Activated CD4-positive, alpha-beta memory T cell treated with anti-CD3 and anti-CD28 coated beads, Interleukin-2, amount 10 ng/mL, durations not matched to agents 7 days and 5 days (primary cell): ENCODE measurements around the gene ZSWIM8. TPM values are rescaled to one million over a fixed set of nuclear protein-coding genes. Genes with fewer than 3 reads are reported as not detected.
A peak's percentile ranks its signal among the peaks of the same experiment; 100 is the strongest.

Source experiments
- CTCF ChIA-PET: fragments of 350-600 bp; sonication (Branson Sonifier 250); formaldehyde crosslinking; loops from one replicate; lab custom pipeline; 2021; ENCODE audit warnings: antibody characterized with exemption, inconsistent platforms; lab: Charles Lee
- POLR2A ChIA-PET: fragments of 350-600 bp; sonication (Branson Sonifier 250); formaldehyde crosslinking; loops from one replicate; lab custom pipeline; 2021; ENCODE audit warnings: antibody characterized with exemption; lab: Charles Lee
- DNase-seq: peaks from one replicate; pipeline ENCODE4 v3.0.0-alpha.2; 2020
- H3K27ac Mint-ChIP-seq: one replicate; pipeline ENCODE4 v1.8.0; 2021; ENCODE audit warnings: mild to moderate bottlenecking, mixed read lengths
- H3K27me3 Mint-ChIP-seq: one replicate; pipeline ENCODE4 v1.8.0; 2021; ENCODE audit warnings: mixed read lengths
- H3K36me3 Mint-ChIP-seq: one replicate; pipeline ENCODE4 v1.8.0; 2021; ENCODE audit warnings: low read depth, mixed read lengths
- H3K4me1 Mint-ChIP-seq: one replicate; pipeline ENCODE4 v1.8.0; 2021; ENCODE audit warnings: mixed read lengths
- H3K4me3 Mint-ChIP-seq: one replicate; pipeline ENCODE4 v1.8.0; 2021; ENCODE audit warnings: mild to moderate bottlenecking, mixed read lengths
- H3K9me3 Mint-ChIP-seq: one replicate; pipeline ENCODE4 v1.8.0; 2021; ENCODE audit warnings: mixed read lengths
- total RNA-seq, 2 experiments: library from RNA; stranded (reverse); gene quantifications; one replicate each; pipeline ENCODE4 v1.2.3, GENCODE V29; 2021

The ZSWIM8 gene
- total RNA-seq, 2 experiments from 2014 or later, result 88.0 to 92.2 TPM

DNA sequence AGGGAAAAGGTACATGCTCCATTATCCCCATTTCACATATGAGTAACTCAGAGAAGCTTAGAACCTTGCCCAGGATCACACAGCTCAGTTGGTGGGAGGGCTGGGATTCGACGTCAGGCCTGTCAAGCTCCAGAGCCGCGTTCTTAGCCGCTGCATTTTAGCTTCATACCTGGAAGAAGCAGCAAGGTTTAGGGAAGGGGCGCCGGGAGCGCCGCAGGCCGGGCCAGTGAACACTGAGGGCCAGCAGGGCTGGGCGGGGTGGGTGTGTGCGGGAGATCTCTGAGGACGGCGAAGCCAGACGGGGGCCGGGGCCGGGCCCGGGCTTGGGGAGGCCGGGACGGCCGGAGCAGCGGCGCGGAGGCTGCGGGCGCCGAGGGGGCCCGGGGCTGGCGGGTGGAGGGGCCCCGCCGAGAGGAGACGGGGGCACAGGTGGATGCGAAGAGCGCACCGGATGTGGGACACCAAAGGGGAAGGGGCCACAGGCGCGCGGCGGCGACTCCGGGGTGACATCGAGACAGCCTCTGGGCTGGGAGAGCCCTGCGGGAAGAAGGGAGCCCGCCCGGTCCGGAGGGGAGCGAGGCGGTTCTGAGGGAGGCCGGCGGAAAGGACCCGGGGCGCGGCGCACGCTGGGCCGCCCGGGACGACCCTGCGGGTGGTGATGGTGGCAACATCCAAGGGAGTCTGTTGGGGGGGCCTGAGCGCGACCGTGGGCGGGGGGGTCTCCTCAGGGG lies 25.5 kb downstream of the ZSWIM8 start:
- peaks cover 45% of the 10 kb centered on the region for H3K4me1 Mint-ChIP-seq
- CTCF ChIA-PET, result interaction anchor here (1.3 to 3.0 kb wide), 6 partner anchors 25 to 146 kb away, joined by 3 to 22 read pairs (median 6); partner anchors contain the start of gene CHCHD1
- POLR2A ChIA-PET, result interaction anchor here (0.7 to 6.9 kb wide), 19 partner anchors 8 to 559 kb away, joined by 3 to 73 read pairs (median 8); partner anchors contain the start of genes CHCHD1, PPP3CB, SEC24C and ZSWIM8
- no peaks in the 10 kb centered on the region for H3K9me3 Mint-ChIP-seq
- peak overlapping the region; percentile 95 for H3K27ac Mint-ChIP-seq
- DNase-seq, result peak; percentile 66
- no peaks in the 10 kb centered on the region for H3K27me3 Mint-ChIP-seq
- peak overlapping the region; percentile 91 for H3K4me3 Mint-ChIP-seq
- peaks cover 65% of the 10 kb centered on the region for H3K36me3 Mint-ChIP-seq

DNA sequence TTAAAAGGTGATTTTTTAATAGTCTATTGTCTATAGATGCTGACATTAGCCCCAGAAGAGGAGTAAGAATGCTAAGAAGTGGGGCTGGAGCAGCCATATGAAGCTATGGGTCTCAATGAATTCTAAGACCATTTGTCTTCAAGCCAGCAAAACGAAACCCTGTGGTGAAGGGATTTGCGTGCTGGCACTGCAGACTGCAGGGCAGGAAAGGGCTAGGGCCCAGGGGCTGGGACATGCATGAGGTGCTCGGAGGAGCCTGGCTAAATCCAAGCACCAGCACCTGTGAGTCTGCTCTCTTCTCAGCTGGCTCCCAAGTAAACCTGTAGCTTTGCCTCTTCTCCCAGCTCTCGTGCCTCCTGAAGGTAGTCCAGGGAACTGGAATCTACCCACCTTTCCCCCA lies 27.3 kb downstream of the ZSWIM8 start:
- H3K4me1 Mint-ChIP-seq, result peaks cover 29% of the 10 kb centered on the region
- ChIA-PET POLR2A (interaction anchor here (1.0 to 1.1 kb wide), 2 partner anchors 27 to 40 kb away, joined by 3 to 4 read pairs; a partner anchor contains a TSS), CTCF (interaction anchor here (1.2 kb wide), 2 partner anchors 41 to 44 kb away, joined by 4 read pairs; a partner anchor contains a TSS)
- H3K36me3 Mint-ChIP-seq, result peaks cover 59% of the 10 kb centered on the region
- H3K9me3 Mint-ChIP-seq, result no peaks in the 10 kb centered on the region
- no peak overlapping the region for H3K4me3 Mint-ChIP-seq
- no peak overlapping the region for H3K27ac Mint-ChIP-seq
- no peak for DNase-seq
- H3K27me3 Mint-ChIP-seq, result no peaks in the 10 kb centered on the region

DNA sequence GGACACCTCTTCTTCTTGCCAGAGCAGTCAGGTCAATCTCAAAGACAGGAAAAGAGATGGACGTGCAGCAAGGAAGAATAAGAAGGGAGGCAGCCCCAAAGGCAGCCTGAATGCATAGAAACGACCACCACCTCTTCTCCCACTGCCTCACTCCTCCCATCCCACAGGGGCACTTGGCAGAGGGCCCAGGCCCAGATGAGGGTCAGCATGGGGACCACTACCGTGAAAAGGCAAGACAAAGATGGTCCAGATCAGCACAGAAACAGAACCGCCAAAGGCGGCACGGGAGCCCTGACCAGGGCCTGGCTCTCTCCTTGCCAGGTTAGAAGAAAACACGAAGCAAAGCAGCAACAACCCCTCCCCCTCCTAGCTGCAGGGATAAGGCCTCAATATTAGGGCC lies 27.9 kb downstream of the ZSWIM8 start:
- Mint-ChIP-seq H3K4me3 (no peak overlapping the region), H3K9me3 (no peaks in the 10 kb centered on the region), H3K27ac (no peak overlapping the region), H3K36me3 (peaks cover 53% of the 10 kb centered on the region), H3K4me1 (peaks cover 25% of the 10 kb centered on the region), H3K27me3 (no peaks in the 10 kb centered on the region)
- no peak for DNase-seq
- ChIA-PET POLR2A (interaction anchor here (1.0 to 1.4 kb wide), 2 partner anchors 27 to 41 kb away, joined by 3 read pairs; a partner anchor contains a TSS), CTCF (no interaction called here)

DNA sequence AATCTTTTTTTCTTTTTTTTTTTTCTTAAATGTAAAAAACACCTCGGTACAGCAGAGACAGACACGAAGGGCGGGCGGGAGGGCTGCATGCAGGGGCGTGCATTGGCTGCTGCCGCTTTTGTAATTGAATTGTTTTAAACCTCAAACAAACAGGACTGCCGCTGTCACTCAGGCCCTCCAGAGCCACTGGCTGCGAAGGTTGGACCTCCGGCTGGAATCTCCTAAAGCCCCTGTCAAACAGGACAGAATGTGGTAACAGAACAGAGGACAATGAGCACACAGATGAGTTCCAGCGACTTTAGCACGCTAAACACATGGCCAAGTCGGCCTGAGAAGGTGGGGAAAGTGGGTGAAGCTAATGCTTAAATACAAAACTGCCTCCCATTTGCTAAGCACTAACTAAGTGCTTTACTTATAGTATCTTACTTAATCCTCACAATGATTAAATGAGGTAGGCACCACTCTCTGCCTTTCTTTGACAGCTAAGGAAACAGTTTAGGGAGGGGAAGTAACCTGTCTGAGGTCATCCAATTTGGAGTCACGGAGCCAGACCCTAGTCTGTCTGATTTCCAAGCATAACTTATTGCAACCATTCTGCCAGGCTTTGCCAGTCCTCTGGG lies 29.0 kb downstream of the ZSWIM8 start:
- Mint-ChIP-seq H3K36me3 (peaks cover 42% of the 10 kb centered on the region), H3K9me3 (no peaks in the 10 kb centered on the region), H3K4me1 (peaks cover 18% of the 10 kb centered on the region), H3K4me3 (no peak overlapping the region), H3K27ac (no peak overlapping the region), H3K27me3 (no peaks in the 10 kb centered on the region)
- CTCF ChIA-PET, result interaction anchor here (3.1 kb wide), 1 partner anchor 65 kb away, joined by 7 read pairs; no protein-coding TSS in a partner anchor
- POLR2A ChIA-PET, result interaction anchor here (1.4 kb wide), 1 partner anchor 42 kb away, joined by 3 read pairs; a partner anchor contains a TSS
- DNase-seq, result no peak

DNA sequence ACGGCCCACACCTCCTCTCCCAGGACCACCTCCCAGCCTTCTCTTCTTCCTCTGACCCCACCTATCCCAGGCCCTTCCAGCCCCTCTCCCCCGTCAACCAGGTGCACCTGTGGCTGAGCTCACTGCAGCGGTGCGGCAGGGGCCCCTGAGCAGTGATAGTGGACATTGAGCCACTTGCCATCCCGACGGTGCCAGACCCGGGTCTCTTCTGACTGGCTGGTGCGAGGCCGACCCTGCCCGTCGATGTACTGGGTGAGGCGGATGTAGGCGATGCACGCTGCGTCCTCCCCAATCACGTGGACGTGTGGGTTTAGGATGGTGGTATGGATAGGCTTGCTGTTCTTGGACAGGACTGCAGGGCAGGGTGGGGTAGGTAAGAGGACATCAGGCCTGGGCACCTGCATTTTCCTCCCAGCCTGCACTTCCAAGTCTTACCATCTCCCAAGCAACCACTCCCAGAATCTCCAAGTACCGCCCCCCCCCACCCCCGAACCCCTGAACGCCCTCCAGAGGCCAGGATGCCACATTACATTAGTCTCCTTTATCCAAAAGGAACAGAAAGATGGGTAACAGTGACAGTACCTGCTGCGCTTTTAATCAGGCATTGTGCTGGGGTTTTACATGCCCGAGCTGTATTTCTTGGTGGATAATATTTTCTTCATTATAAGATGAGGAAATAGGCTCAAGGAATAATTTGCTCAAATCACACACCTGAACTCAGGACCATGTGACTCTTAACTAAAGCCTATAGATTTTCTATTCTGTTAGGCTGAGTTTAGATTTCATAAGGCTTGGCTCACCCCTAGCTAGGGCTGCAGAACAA lies 29.7 kb downstream of the ZSWIM8 start:
- H3K27me3 Mint-ChIP-seq, result no peaks in the 10 kb centered on the region
- no peak overlapping the region for H3K27ac Mint-ChIP-seq
- no peak for DNase-seq
- H3K36me3 Mint-ChIP-seq, result peaks cover 38% of the 10 kb centered on the region
- POLR2A ChIA-PET, result interaction anchor here (0.8 to 0.9 kb wide), 2 partner anchors 14 to 43 kb away, joined by 3 to 6 read pairs; a partner anchor contains a TSS
- no peak overlapping the region for H3K4me3 Mint-ChIP-seq
- no peaks in the 10 kb centered on the region for H3K9me3 Mint-ChIP-seq
- peaks cover 12% of the 10 kb centered on the region for H3K4me1 Mint-ChIP-seq
- CTCF ChIA-PET, result interaction anchor here (1.6 to 3.1 kb wide), 2 partner anchors 16 to 65 kb away, joined by 3 to 7 read pairs; no protein-coding TSS in a partner anchor

DNA sequence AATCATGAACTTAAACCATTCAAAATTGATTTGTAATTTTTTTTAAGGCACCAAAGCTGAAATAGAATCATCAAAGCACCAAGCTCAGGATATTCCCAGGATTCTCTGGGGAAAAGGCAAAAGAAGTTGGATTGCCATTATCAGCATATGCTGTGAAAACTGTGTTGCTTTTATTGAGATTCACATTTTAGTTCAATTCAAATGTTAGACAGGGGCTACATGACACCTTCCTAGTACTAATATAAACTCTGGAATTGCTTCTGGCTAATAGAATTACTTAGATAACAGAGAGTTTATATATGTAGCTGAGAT lies 30.3 kb downstream of the ZSWIM8 start:
- DNase-seq, result no peak
- no peaks in the 10 kb centered on the region for H3K9me3 Mint-ChIP-seq
- H3K4me3 Mint-ChIP-seq, result no peak overlapping the region
- H3K4me1 Mint-ChIP-seq, result peaks cover 7% of the 10 kb centered on the region
- ChIA-PET POLR2A (interaction anchor here (0.6 to 0.9 kb wide), 3 partner anchors 13 to 43 kb away, joined by 3 to 6 read pairs (median 3); a partner anchor contains a TSS), CTCF (interaction anchor here (1.6 to 3.1 kb wide), 2 partner anchors 15 to 64 kb away, joined by 3 to 7 read pairs; no protein-coding TSS in a partner anchor)
- H3K36me3 Mint-ChIP-seq, result peaks cover 34% of the 10 kb centered on the region
- H3K27me3 Mint-ChIP-seq, result no peaks in the 10 kb centered on the region
- no peak overlapping the region for H3K27ac Mint-ChIP-seq

DNA sequence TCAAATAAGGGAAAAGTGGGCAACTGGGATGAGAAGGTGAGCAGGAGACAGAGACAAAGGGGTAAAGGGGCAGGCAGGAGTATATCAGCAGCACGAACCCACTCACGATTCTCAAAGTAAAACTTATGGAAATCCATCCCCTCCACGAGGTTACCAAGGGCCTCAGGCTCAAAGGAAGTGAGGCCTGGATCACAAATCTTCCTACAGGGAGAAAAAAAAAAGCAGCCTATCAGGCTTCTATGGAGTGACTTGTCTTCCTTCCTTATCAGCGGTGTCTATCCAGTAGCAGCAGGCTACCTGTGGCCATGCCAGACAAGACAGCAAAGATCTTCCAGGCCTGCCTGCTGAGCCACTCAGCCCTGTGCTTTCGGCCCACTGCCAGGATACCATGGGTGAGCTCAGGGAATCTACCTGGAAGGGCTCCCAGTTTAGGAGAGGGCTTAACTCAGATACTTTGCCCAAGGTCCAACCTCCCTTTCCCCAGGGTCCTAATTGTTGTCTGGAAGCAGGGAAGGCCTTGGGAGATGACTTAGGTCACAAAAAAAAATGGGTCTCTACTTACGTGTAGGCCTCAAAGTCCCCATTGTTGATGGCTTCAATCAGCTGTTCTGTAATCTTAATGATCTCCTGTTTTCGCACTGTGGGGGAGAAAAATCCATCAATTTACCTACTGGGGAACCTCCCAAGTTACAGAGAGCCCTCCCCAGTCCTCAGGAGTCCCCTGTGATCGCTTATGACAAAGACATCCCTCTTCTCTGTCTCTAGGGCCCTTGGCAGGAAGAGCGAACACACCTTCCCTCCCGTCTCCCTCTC lies 31.7 kb downstream of the ZSWIM8 start:
- ChIA-PET POLR2A (no interaction called here), CTCF (interaction anchor here (1.6 to 3.1 kb wide), 2 partner anchors 13 to 62 kb away, joined by 3 to 7 read pairs; no protein-coding TSS in a partner anchor)
- no peak for DNase-seq
- no peak overlapping the region for H3K27ac Mint-ChIP-seq
- no peak overlapping the region for H3K4me3 Mint-ChIP-seq
- peaks cover 6% of the 10 kb centered on the region for H3K4me1 Mint-ChIP-seq
- H3K9me3 Mint-ChIP-seq, result no peaks in the 10 kb centered on the region
- H3K27me3 Mint-ChIP-seq, result no peaks in the 10 kb centered on the region
- H3K36me3 Mint-ChIP-seq, result peaks cover 37% of the 10 kb centered on the region

DNA sequence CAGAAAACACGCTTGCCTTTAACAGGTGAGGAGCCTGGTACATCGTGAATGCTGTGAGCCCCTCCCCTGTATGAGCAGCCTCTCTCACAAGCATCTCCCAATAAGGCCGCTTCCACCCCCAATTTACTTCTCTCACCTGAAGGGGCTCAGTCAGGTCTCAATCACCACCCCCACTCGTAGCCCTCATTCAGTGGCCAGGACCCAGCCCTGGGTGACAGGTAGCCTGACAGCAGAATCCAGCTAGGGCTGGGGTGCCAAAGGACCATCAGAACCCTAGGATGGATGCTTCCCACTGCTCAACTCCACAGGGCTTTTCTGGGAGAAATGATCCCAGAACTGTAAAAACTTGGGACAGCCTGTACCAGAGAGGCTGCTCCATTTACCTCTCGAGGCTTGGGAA lies 32.4 kb downstream of the ZSWIM8 start:
- no peak for DNase-seq
- ChIA-PET CTCF (no interaction called here), POLR2A (interaction anchor here (1.6 kb wide), 1 partner anchor 8 kb away, joined by 5 read pairs; no protein-coding TSS in a partner anchor)
- Mint-ChIP-seq H3K36me3 (peaks cover 37% of the 10 kb centered on the region), H3K9me3 (no peaks in the 10 kb centered on the region), H3K4me1 (peaks cover 5% of the 10 kb centered on the region), H3K27me3 (no peaks in the 10 kb centered on the region), H3K4me3 (no peak overlapping the region), H3K27ac (no peak overlapping the region)

DNA sequence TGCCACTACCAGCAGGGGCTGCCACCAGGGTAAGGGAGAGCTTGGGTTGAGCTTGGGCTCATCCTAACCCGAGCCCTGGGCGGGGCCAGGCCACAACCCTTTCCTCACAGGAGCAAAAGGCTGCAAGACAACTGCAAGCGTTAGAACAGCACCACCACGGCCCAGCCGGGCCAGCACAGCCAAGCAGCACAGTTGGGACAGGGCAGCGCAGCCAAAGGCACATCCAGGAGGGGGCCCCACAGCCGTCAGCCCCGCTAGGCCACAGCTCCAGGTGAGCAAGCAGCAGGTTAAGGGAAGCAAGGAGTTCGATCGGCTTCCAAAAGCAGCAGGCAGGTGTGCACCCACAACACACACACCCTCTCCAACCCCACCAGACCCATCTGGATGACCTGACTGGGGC lies 33.0 kb downstream of the ZSWIM8 start:
- no peaks in the 10 kb centered on the region for H3K27me3 Mint-ChIP-seq
- no peak overlapping the region for H3K27ac Mint-ChIP-seq
- CTCF ChIA-PET, result interaction anchor here (1.1 kb wide), 1 partner anchor 61 kb away, joined by 3 read pairs; no protein-coding TSS in a partner anchor

DNA sequence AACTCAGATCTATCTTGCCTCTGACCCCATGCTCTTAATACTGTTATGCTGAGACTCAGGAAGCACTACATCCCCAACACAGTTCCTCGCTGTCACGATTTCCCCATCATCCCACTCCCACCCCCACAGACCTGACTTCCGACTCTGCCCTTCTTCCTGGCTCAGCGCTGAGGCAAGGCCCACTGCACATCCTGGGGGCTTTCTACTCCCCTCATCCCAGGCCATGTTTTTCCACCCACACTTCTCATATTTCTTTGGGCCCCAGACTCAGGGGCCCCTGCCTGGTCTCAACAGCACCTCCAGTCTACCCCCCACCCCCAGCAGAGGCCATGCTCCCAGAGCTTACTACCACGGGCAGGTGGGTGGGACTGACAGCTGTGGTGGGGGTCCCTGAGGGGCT lies 33.7 kb downstream of the ZSWIM8 start:
- Mint-ChIP-seq H3K4me3 (no peak overlapping the region), H3K9me3 (no peaks in the 10 kb centered on the region), H3K27ac (no peak overlapping the region), H3K27me3 (no peaks in the 10 kb centered on the region), H3K4me1 (peaks cover 5% of the 10 kb centered on the region), H3K36me3 (peaks cover 33% of the 10 kb centered on the region)
- CTCF ChIA-PET, result interaction anchor here (1.1 kb wide), 1 partner anchor 60 kb away, joined by 3 read pairs; no protein-coding TSS in a partner anchor
- POLR2A ChIA-PET, result interaction anchor here (1.2 to 1.6 kb wide), 2 partner anchors 9 to 37 kb away, joined by 4 to 5 read pairs; partner anchors contain the start of gene CHCHD1
- no peak for DNase-seq

More for the DNA sequence above, 33.0 kb downstream of the ZSWIM8 start:
- POLR2A ChIA-PET, result interaction anchor here (1.2 to 1.6 kb wide), 2 partner anchors 8 to 36 kb away, joined by 4 to 5 read pairs; partner anchors contain the start of gene CHCHD1
- no peak for DNase-seq
- Mint-ChIP-seq H3K9me3 (no peaks in the 10 kb centered on the region), H3K36me3 (peaks cover 33% of the 10 kb centered on the region), H3K4me1 (peaks cover 5% of the 10 kb centered on the region), H3K4me3 (no peak overlapping the region)

DNA sequence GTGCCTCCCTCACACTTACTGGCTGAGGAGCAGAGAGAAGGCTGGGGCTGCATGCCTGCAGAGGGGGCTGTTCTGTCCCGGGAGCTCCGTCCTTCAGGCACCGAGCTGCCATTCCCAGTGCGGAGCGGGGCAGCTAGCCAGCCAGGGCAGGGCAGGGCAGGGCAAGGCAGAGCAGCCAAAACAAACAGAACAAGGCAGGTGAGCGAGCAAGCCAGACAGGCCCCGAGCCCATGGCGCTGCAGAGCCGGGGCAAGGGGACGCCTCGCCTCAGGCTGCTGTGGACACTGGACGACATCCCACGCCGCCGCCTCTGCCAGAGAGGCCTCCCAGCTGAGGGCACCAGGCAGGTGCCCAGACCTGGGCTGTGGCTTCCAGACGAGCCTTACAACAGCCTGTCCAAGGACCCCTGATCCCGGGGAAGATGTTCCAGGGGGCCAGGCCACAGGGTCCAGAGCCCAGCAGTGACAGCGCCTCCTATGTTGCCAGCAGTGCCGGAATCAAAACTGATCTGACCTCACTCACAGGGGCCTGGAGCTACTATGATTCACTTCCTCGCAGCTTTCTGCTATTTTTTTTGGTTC lies 34.2 kb downstream of the ZSWIM8 start:
- peaks cover 5% of the 10 kb centered on the region for H3K4me1 Mint-ChIP-seq
- no peaks in the 10 kb centered on the region for H3K27me3 Mint-ChIP-seq
- H3K27ac Mint-ChIP-seq, result no peak overlapping the region
- ChIA-PET CTCF (no interaction called here), POLR2A (interaction anchor here (1.2 to 1.6 kb wide), 2 partner anchors 9 to 38 kb away, joined by 4 to 5 read pairs; partner anchors contain the start of gene CHCHD1)
- H3K4me3 Mint-ChIP-seq, result no peak overlapping the region
- no peak for DNase-seq
- no peaks in the 10 kb centered on the region for H3K9me3 Mint-ChIP-seq
- H3K36me3 Mint-ChIP-seq, result peaks cover 34% of the 10 kb centered on the region
